Neural cell (in vitro differentiated cells): ENCODE results near the gene KNL1. TPM values are rescaled to one million over a fixed set of nuclear protein-coding genes. Genes with fewer than 3 reads are reported as not detected.

Experiments used
- H2AFZ ChIP-seq: fragments of 200-600, 300-800 bp; sonication (generic), shearing (Covaris generic); 2 replicates; pipeline ENCODE4 v1.6.0; 2014; ENCODE audit warnings: low read depth, mild to moderate bottlenecking, antibody characterized with exemption, low read length, moderate library complexity
- H3F3A ChIP-seq: fragments of 200-600 bp; shearing (Covaris generic); 2 replicates; pipeline ENCODE4 v1.6.1; 2016; ENCODE audit warnings: mild to moderate bottlenecking, moderate library complexity, mixed read lengths, antibody characterized with exemption, low read length; ENCODE audit not compliant: insufficient read depth, poor library complexity, severe bottlenecking
- H3K27ac ChIP-seq: fragments of 200-600, 300-800 bp; sonication (generic), shearing (Covaris generic); 2 replicates; pipeline ENCODE4 v1.5.1; 2014; ENCODE audit warnings: mild to moderate bottlenecking, low read length, moderate library complexity
- H3K27me3 ChIP-seq: fragments of 300-800, 200-600 bp; sonication (generic), shearing (Covaris generic); 2 replicates; pipeline ENCODE4 v1.6.0; 2014; ENCODE audit warnings: mild to moderate bottlenecking, low read depth, low read length, moderate library complexity; ENCODE audit not compliant: insufficient read depth
- H3K36me3 ChIP-seq: fragments of 300-800, 200-600 bp; sonication (generic), shearing (Covaris generic); 2 replicates; pipeline ENCODE4 v1.5.1; 2014; ENCODE audit warnings: mild to moderate bottlenecking, antibody characterized with exemption, low read length, moderate library complexity; ENCODE audit not compliant: insufficient read depth
- H3K4me2 ChIP-seq: fragments of 300-800, 200-600 bp; sonication (generic), shearing (Covaris generic); 2 replicates; pipeline ENCODE4 v1.6.0; 2014; ENCODE audit warnings: mild to moderate bottlenecking, low read length
- H3K4me3 ChIP-seq: fragments of 300-800, 200-600 bp; sonication (generic), shearing (Covaris generic); 2 replicates; pipeline ENCODE4 v1.5.1; 2014; ENCODE audit warnings: mild to moderate bottlenecking, low read length, moderate library complexity
- H3K79me2 ChIP-seq: fragments of 200-600 bp; shearing (Covaris generic); replicated peaks from 2 replicates; pipeline ENCODE4 v1.6.0; 2014; ENCODE audit warnings: mild to moderate bottlenecking, low read length, moderate library complexity; ENCODE audit not compliant: insufficient read depth
- H3K9ac ChIP-seq: fragments of 300-800, 200-600 bp; sonication (generic), shearing (Covaris generic); 2 replicates; pipeline ENCODE4 v1.6.1; 2016; ENCODE audit warnings: mild to moderate bottlenecking, low read length, mixed read lengths
- H3K9me2 ChIP-seq: fragments of 200-600 bp; shearing (Covaris generic); 2 replicates; pipeline ENCODE4 v1.6.1; 2016; ENCODE audit warnings: mild to moderate bottlenecking, low read length, mixed read lengths; ENCODE audit not compliant: insufficient read depth
- H3K9me3 ChIP-seq: fragments of 200-600, 300-800 bp; sonication (generic), shearing (Covaris generic); 2 replicates; pipeline ENCODE4 v1.6.1; 2016; ENCODE audit warnings: mild to moderate bottlenecking, mixed run types, low read length, moderate library complexity, mixed read lengths
- H4K20me1 ChIP-seq: fragments of 200-600 bp; shearing (Covaris generic); 2 replicates; pipeline ENCODE4 v1.6.1; 2016; ENCODE audit warnings: mild to moderate bottlenecking, mixed run types; ENCODE audit not compliant: insufficient read depth
- EP300 ChIP-seq: fragments of 450-650 bp; conservative IDR thresholded peaks from 2 replicates; pipeline ENCODE4 v1.6.1; 2014; ENCODE audit warnings: antibody characterized with exemption, mild to moderate bottlenecking, moderate library complexity; ENCODE audit not compliant: poor library complexity, severe bottlenecking
- EZH2 ChIP-seq: fragments of 200-600, 300-800 bp; shearing (Covaris generic), sonication (generic); IDR thresholded peaks from 2 replicates; pipeline ENCODE4 v1.6.1; 2014; ENCODE audit warnings: antibody characterized with exemption, low read length, borderline replicate concordance, mild to moderate bottlenecking; ENCODE audit not compliant: insufficient read depth, poor library complexity, severe bottlenecking
- MXI1 ChIP-seq: fragments of 450-650 bp; conservative IDR thresholded peaks from 2 replicates; pipeline ENCODE4 v1.6.1; 2014; ENCODE audit warnings: antibody characterized with exemption, mild to moderate bottlenecking; ENCODE audit not compliant: poor library complexity, severe bottlenecking
- POLR2AphosphoS5 ChIP-seq: IDR thresholded peaks from 2 replicates; pipeline ENCODE4 v1.6.1; 2012
- RAD21 ChIP-seq: fragments of 450-650 bp; conservative IDR thresholded peaks from 2 replicates; pipeline ENCODE4 v1.6.1; 2014; ENCODE audit warnings: antibody characterized with exemption, mild to moderate bottlenecking, moderate library complexity
- SMC3 ChIP-seq: fragments of 450-650 bp; conservative IDR thresholded peaks from 2 replicates; pipeline ENCODE4 v1.6.1; 2014; ENCODE audit warnings: antibody characterized with exemption, mild to moderate bottlenecking, moderate library complexity; ENCODE audit not compliant: poor library complexity
- TAF1 ChIP-seq: IDR thresholded peaks from 2 replicates; pipeline ENCODE4 v1.6.1; 2012; ENCODE audit warnings: low read depth
- polyA plus RNA-seq: library from polyadenylated mRNA; depleted of rRNA; stranded (reverse); fragments of >200 nt; gene quantifications from 2 replicates; pipeline ENCODE4 v1.2.3, GENCODE V29; 2014
- TF ChIP-seq, protein P1 (sequence below): IDR thresholded peaks from 2 replicates; pipeline ENCODE4 v1.6.1; 2012; ENCODE audit warnings: borderline replicate concordance
- TF ChIP-seq, protein P2 (sequence below): fragments of 450-650 bp; IDR thresholded peaks from 2 replicates; pipeline ENCODE4 v1.5.1; 2014; ENCODE audit warnings: antibody characterized with exemption, mild to moderate bottlenecking, moderate library complexity; ENCODE audit not compliant: poor library complexity, severe bottlenecking

KNL1 gene
- polyA plus RNA-seq, 1 donor from 2014 or later: 2.4 TPM

DNA sequence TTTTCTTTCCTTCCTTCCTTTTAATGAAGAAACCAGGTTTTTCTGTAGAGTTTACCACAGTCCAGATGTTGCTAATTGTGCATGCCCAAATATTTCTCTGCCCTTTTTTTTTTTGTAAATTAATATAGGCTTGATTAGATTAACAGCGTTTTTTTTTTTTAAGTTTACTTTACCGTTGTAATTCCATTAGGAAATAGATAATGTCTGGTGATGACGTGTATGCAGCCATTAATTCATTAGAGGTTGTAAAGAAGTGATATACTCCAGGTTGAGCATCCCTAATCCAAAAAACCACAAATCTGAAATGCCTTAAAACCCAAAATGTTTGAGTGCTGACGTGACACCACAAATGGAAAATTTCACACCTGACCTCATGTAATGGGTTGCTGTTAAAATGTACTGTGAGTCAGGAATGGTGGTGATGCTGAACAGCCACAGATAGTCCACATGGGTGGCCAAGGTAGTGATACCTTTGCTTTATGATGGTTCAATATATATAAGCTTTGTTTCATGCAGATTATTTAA, 43.2 kb downstream of the KNL1 start:
- TF ChIP-seq POLR2AphosphoS5: no peak
- no peak for TF ChIP-seq EP300
- no peak for TF ChIP-seq EZH2
- TF ChIP-seq SMC3: no peak
- TF ChIP-seq RAD21: no peak
- no peak for TF ChIP-seq TAF1
- no peak for TF ChIP-seq MXI1
- TF ChIP-seq, protein P1, sequence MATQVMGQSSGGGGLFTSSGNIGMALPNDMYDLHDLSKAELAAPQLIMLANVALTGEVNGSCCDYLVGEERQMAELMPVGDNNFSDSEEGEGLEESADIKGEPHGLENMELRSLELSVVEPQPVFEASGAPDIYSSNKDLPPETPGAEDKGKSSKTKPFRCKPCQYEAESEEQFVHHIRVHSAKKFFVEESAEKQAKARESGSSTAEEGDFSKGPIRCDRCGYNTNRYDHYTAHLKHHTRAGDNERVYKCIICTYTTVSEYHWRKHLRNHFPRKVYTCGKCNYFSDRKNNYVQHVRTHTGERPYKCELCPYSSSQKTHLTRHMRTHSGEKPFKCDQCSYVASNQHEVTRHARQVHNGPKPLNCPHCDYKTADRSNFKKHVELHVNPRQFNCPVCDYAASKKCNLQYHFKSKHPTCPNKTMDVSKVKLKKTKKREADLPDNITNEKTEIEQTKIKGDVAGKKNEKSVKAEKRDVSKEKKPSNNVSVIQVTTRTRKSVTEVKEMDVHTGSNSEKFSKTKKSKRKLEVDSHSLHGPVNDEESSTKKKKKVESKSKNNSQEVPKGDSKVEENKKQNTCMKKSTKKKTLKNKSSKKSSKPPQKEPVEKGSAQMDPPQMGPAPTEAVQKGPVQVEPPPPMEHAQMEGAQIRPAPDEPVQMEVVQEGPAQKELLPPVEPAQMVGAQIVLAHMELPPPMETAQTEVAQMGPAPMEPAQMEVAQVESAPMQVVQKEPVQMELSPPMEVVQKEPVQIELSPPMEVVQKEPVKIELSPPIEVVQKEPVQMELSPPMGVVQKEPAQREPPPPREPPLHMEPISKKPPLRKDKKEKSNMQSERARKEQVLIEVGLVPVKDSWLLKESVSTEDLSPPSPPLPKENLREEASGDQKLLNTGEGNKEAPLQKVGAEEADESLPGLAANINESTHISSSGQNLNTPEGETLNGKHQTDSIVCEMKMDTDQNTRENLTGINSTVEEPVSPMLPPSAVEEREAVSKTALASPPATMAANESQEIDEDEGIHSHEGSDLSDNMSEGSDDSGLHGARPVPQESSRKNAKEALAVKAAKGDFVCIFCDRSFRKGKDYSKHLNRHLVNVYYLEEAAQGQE: no peak
- TF ChIP-seq, protein P2, sequence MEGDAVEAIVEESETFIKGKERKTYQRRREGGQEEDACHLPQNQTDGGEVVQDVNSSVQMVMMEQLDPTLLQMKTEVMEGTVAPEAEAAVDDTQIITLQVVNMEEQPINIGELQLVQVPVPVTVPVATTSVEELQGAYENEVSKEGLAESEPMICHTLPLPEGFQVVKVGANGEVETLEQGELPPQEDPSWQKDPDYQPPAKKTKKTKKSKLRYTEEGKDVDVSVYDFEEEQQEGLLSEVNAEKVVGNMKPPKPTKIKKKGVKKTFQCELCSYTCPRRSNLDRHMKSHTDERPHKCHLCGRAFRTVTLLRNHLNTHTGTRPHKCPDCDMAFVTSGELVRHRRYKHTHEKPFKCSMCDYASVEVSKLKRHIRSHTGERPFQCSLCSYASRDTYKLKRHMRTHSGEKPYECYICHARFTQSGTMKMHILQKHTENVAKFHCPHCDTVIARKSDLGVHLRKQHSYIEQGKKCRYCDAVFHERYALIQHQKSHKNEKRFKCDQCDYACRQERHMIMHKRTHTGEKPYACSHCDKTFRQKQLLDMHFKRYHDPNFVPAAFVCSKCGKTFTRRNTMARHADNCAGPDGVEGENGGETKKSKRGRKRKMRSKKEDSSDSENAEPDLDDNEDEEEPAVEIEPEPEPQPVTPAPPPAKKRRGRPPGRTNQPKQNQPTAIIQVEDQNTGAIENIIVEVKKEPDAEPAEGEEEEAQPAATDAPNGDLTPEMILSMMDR: no peak
- H3K27me3 ChIP-seq: no peaks in the 10 kb centered on the region
- no peak overlapping the region for H3K27ac ChIP-seq
- no peak overlapping the region for H2AFZ ChIP-seq
- H3K4me3 ChIP-seq: no peak overlapping the region
- no peak overlapping the region for H3K4me2 ChIP-seq
- H3K36me3 ChIP-seq: no peaks in the 10 kb centered on the region
- no peak overlapping the region for H3K9ac ChIP-seq
- H3K9me2 ChIP-seq: no peaks in the 10 kb centered on the region
- no peaks in the 10 kb centered on the region for H3F3A ChIP-seq
- H3K9me3 ChIP-seq: no peaks in the 10 kb centered on the region
- H4K20me1 ChIP-seq: no peaks in the 10 kb centered on the region
- no peaks in the 10 kb centered on the region for H3K79me2 ChIP-seq

DNA sequence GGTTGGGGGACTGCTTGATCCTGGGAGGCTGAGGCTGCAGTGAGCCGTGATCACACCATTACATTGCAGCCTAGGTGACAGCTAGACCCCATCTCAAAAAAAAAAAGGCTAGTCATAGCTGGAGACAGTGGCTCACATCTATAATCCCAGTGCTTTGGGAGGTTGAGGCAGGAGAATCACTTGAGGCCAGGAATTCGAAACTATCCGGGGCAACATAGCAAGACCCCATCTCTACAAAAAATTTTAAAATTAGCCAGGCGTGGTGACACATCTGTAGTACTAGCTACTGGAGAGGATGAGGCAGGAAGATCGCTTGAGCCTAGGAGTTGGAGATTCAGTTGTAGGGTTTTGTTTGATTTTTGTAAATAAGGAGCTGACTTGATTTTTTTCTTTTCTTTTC, 45.6 kb downstream of the KNL1 start:
- Histone ChIP-seq H3K4me2 (no peak overlapping the region), H4K20me1 (no peaks in the 10 kb centered on the region), H3K36me3 (no peaks in the 10 kb centered on the region), H3K4me3 (no peak overlapping the region), H3K27ac (no peak overlapping the region), H3K9me3 (no peaks in the 10 kb centered on the region), H3K27me3 (no peaks in the 10 kb centered on the region), H3K79me2 (no peaks in the 10 kb centered on the region), H3K9me2 (no peaks in the 10 kb centered on the region), H3F3A (no peaks in the 10 kb centered on the region), H3K9ac (no peak overlapping the region), H2AFZ (no peak overlapping the region)
- TF ChIP-seq EZH2 (no peak), SMC3 (no peak), TAF1 (no peak), POLR2AphosphoS5 (no peak)
- TF ChIP-seq, protein P1: no peak
- TF ChIP-seq, protein P2: no peak
